Measurements from ENCODE around the gene GALT.

GRCh38 chr9:34674440-34674839 is 28.0 kb downstream of the GALT start:
- TF ChIP-seq, protein P1, sequence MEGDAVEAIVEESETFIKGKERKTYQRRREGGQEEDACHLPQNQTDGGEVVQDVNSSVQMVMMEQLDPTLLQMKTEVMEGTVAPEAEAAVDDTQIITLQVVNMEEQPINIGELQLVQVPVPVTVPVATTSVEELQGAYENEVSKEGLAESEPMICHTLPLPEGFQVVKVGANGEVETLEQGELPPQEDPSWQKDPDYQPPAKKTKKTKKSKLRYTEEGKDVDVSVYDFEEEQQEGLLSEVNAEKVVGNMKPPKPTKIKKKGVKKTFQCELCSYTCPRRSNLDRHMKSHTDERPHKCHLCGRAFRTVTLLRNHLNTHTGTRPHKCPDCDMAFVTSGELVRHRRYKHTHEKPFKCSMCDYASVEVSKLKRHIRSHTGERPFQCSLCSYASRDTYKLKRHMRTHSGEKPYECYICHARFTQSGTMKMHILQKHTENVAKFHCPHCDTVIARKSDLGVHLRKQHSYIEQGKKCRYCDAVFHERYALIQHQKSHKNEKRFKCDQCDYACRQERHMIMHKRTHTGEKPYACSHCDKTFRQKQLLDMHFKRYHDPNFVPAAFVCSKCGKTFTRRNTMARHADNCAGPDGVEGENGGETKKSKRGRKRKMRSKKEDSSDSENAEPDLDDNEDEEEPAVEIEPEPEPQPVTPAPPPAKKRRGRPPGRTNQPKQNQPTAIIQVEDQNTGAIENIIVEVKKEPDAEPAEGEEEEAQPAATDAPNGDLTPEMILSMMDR (IDR thresholded peaks at IDR 0.05): no peak
- TF ChIP-seq EZH2 (IDR thresholded peaks at IDR 0.05): no peak
- TF ChIP-seq EZH2phosphoT487 (IDR thresholded peaks at IDR 0.05): no peak

Data from neural progenitor cell (in vitro differentiated cells).